A673 (cell line): ENCODE results near the gene ABI3. TPM values are rescaled to one million over a fixed set of nuclear protein-coding genes. Genes with fewer than 3 reads are reported as not detected.

Experiments used
- BruUV-seq: library from RNA; stranded (reverse); fragments of 400-500 nt; replicated peaks from 2 replicates; lab custom pipeline; 2021; lab: Mats Ljungman, UMichigan
- CTCF ChIA-PET: fragments of 300-600 bp; sonication (Branson Sonifier 250); formaldehyde crosslinking; loops from one replicate; lab custom pipeline; 2022; ENCODE audit warnings: antibody characterized with exemption; lab: Charles Lee
- POLR2A ChIA-PET: fragments of 300-600 bp; sonication (Branson Sonifier 250); formaldehyde crosslinking; loops from one replicate; lab custom pipeline; 2022; ENCODE audit warnings: antibody characterized with exemption; ENCODE audit not compliant: low non-redundant PET; lab: Charles Lee
- DNase-seq: peaks from one replicate; pipeline ENCODE4 v3.0.0-alpha.2; 2015; ENCODE audit warnings: low spot score
- H3K27ac ChIP-seq: fragments of 200-600 bp; sonication (generic); 2 replicates; pipeline ENCODE4 v1.5.1; 2016; ENCODE audit warnings: mixed run types, low read depth, mild to moderate bottlenecking, mixed read lengths, antibody characterized with exemption, low read length; ENCODE audit not compliant: poor library complexity, severe bottlenecking
- H3K27me3 ChIP-seq: fragments of 200-600 bp; sonication (generic); replicated peaks from 2 replicates; pipeline ENCODE4 v1.6.1; 2017; ENCODE audit warnings: mixed run types, low read depth, mild to moderate bottlenecking, mixed read lengths, antibody characterized with exemption, low read length; ENCODE audit not compliant: insufficient read depth, poor library complexity
- H3K36me3 ChIP-seq: fragments of 200-600 bp; sonication (generic); 2 replicates; pipeline ENCODE4 v1.6.1; 2016; ENCODE audit warnings: mixed run types, mild to moderate bottlenecking, mixed read lengths, antibody characterized with exemption, low read length; ENCODE audit not compliant: insufficient read depth, poor library complexity, severe bottlenecking
- H3K4me1 ChIP-seq: fragments of 200-600 bp; sonication (generic); 2 replicates; pipeline ENCODE4 v1.6.1; 2017; ENCODE audit warnings: mixed run types, mild to moderate bottlenecking, mixed read lengths, antibody characterized with exemption, low read length; ENCODE audit not compliant: insufficient read depth, poor library complexity, severe bottlenecking
- H3K4me3 ChIP-seq: fragments of 200-600 bp; sonication (generic); 2 replicates; pipeline ENCODE4 v1.5.1; 2016; ENCODE audit warnings: low read depth, mixed run types, mild to moderate bottlenecking, mixed read lengths, low read length; ENCODE audit not compliant: poor library complexity, severe bottlenecking
- H3K9me3 ChIP-seq: fragments of 200-600 bp; sonication (generic); 2 replicates; pipeline ENCODE4 v1.6.1; 2016; ENCODE audit warnings: mixed run types, low read depth, mild to moderate bottlenecking, mixed read lengths, antibody characterized with exemption, low read length; ENCODE audit not compliant: poor library complexity, severe bottlenecking
- CTCF ChIP-seq: fragments of 300-800, 200-600 bp; sonication (generic); conservative IDR thresholded peaks from 2 replicates; pipeline ENCODE4 v1.5.1; 2017; ENCODE audit warnings: low read depth, mild to moderate bottlenecking, antibody characterized with exemption, low read length, moderate library complexity, mixed read lengths
- EZH2 ChIP-seq: fragments of 200-600 bp; sonication (generic); IDR thresholded peaks from 2 replicates; pipeline ENCODE4 v1.6.1; 2017; ENCODE audit warnings: borderline replicate concordance, low read depth, mild to moderate bottlenecking, mixed read lengths, antibody characterized with exemption, low read length; ENCODE audit not compliant: poor library complexity, severe bottlenecking
- intact Hi-C: fragments of 100-400 bp; cut with micrococcal nuclease; formaldehyde crosslinking; loops from one replicate; pipeline ENCODE4 v1.10.0; 2022; ENCODE audit not compliant: unreplicated experiment
- total RNA-seq: library from RNA; stranded (reverse); gene quantifications from 2 replicates; pipeline ENCODE4 v1.2.3, GENCODE V29; 2021

Gene ABI3
- total RNA-seq, 1 experiment from 2014 or later, result 9.7 TPM

DNA sequence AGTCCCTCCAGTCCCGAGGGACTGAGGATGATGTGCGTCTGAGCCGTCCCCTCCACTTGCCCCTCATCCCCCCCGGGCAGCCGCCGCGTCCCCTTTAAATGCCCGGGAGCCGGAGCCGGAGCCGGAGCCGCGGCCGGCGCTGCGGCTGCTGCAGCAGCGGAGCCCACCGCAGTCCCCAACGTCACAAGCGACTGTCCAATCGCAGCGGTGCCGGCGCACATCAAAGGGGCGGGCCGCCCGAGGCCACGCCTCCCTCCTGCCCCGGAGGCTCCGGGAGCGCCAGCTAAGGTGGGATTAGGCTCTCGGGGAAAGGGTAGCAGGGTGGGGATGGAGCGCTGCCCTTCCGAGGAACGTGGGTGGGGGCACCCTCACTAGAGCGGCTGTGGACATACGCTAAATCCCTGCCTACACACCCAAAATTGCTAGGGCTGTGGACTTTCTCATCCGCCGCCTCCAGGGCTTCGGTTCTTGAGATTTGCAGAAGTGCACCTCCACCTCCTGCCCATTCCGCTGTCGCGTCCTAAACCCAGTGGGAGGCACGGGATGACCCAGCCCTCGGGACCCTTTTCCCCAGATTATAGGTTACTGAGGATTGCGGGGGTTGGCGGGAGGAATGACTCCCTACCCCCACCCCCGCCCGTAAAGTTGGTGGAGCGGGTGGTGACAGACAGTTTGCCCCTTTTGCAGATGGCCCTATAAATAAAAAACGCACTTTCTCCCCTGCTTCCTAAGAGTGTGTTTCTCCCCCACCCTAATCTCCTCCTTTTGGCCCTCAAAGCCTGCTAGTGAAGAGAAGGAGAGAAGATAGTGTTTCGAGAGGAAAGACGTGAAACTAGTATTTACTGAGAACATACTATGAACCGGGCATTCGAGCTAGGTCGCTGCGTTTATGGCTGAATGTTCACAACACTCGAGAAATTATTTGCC, 20.4 kb downstream of the ABI3 start, which contains the start of gene PHOSPHO1:
PHOSPHO1 (minus strand) TSS at position 152 of the 927 bp plus-strand sequence. CDS start 4,096 bp downstream, outside the sequence.
- DNase-seq, result peak; percentile 94
- TF ChIP-seq EZH2 (no peak), CTCF (no peak)
- CTCF ChIA-PET, result interaction anchor here (0.6 to 1.1 kb wide), 2 partner anchors 60 to 61 kb away, joined by 3 read pairs; no protein-coding TSS in a partner anchor
- H3K9me3 ChIP-seq, result no peaks in the 10 kb centered on the region
- H3K36me3 ChIP-seq, result peaks cover 6% of the 10 kb centered on the region
- peaks cover 22% of the 10 kb centered on the region for H3K4me1 ChIP-seq
- H3K27me3 ChIP-seq, result no peaks in the 10 kb centered on the region
- peak within 1 kb of the TSS; percentile 86 for H3K27ac ChIP-seq
- H3K4me3 ChIP-seq, result peak within 1 kb of the TSS; percentile 76
- no TSS peak for BruUV-seq
- intact Hi-C loops, result loop anchor here (5.0 kb wide), 1 partner anchor 161 kb away; no protein-coding TSS in a partner anchor
- POLR2A ChIA-PET, result no interaction called here

DNA sequence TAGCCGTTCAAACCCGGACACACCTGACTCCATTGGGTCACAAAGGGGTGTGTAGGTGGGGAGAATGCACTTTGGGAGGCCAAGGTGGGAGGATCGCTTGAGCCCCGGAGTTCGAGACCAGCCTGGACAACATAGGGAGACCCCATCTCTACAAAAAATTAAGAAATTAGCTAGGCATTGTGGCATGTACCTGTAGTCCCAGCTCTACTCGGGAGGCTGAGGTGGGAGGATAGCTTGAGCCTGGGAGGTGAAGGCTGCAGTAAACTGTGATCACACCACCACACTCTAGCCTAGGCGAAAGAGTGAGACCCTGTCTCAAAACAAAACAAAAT, 21.0 kb downstream of the ABI3 start:
- Histone ChIP-seq H3K4me3 (peak overlapping the region; percentile 76), H3K9me3 (no peaks in the 10 kb centered on the region), H3K4me1 (peaks cover 22% of the 10 kb centered on the region), H3K36me3 (peaks cover 1% of the 10 kb centered on the region), H3K27me3 (no peaks in the 10 kb centered on the region), H3K27ac (no peak overlapping the region)
- ChIA-PET POLR2A (interaction anchor here (0.6 kb wide), 1 partner anchor 131 kb away, joined by 10 read pairs; the partner anchor contains the start of gene ZNF652), CTCF (interaction anchor here (1.1 kb wide), 1 partner anchor 59 kb away, joined by 3 read pairs; no protein-coding TSS in a partner anchor)
- TF ChIP-seq CTCF, result no peak
- no peak for TF ChIP-seq EZH2
- intact Hi-C loops, result loop anchor here (5.0 kb wide), 1 partner anchor 161 kb away; no protein-coding TSS in a partner anchor
- no peak for DNase-seq
- BruUV-seq, result no TSS peak

- ChIA-PET POLR2A (interaction anchor here (0.6 kb wide), 1 partner anchor 443 kb away, joined by 7 read pairs; no protein-coding TSS in a partner anchor), CTCF (no interaction called here)
- Histone ChIP-seq H3K4me1 (peaks cover 3% of the 10 kb centered on the region), H3K36me3 (no peaks in the 10 kb centered on the region), H3K4me3 (no peak overlapping the region), H3K27ac (no peak overlapping the region), H3K9me3 (no peaks in the 10 kb centered on the region), H3K27me3 (no peaks in the 10 kb centered on the region)
- no peak for TF ChIP-seq CTCF
- no peak for TF ChIP-seq EZH2
- intact Hi-C loops, result loop anchor here (5.0 kb wide), 1 partner anchor 158 kb away; no protein-coding TSS in a partner anchor
- DNase-seq, result no peak
- BruUV-seq, result no TSS peak
Observed at GRCh38 chr17:49234509-49235080, 24.1 kb downstream of the ABI3 start.
